Muscle layer of duodenum (tissue), 2 donors: ENCODE results near the gene MRPS18A.
A peak's percentile ranks its signal among the peaks of the same experiment; 100 is the strongest.
"Not testable (repeated sequence)": the region's sequence is repeated elsewhere in the genome, so short reads cannot be mapped to it uniquely, and the experiment has no call there.

Experiments
- H3K27ac ChIP-seq: one replicate; pipeline ENCODE4 v1.7.0; 2013; ENCODE audit warnings: mild to moderate bottlenecking, low read length
- H3K27me3 ChIP-seq: one replicate; pipeline ENCODE4 v1.7.0; 2013; ENCODE audit warnings: low read depth, mild to moderate bottlenecking, control low read depth, low read length
- H3K36me3 ChIP-seq, 2 donors: one replicate each; pipeline ENCODE4 v1.7.0; 2013; ENCODE audit warnings: low read length in 2 of 2, control low read depth in 1 of 2, mild to moderate bottlenecking in 1 of 2; ENCODE audit not compliant: insufficient read depth in 2 of 2, control insufficient read depth in 1 of 2
- H3K4me1 ChIP-seq, 2 donors: one replicate each; pipeline ENCODE4 v1.7.0; 2013; ENCODE audit warnings: low read length in 2 of 2, mild to moderate bottlenecking in 2 of 2, control low read depth in 1 of 2, moderate library complexity in 1 of 2; ENCODE audit not compliant: insufficient read depth in 2 of 2, control insufficient read depth in 1 of 2
- H3K4me3 ChIP-seq, 2 donors: one replicate each; pipeline ENCODE4 v1.7.0; 2013; ENCODE audit warnings: low read length in 2 of 2, low read depth in 1 of 2, mild to moderate bottlenecking in 1 of 2
- H3K9me3 ChIP-seq, 2 donors: one replicate each; pipeline ENCODE4 v1.7.0; 2013; ENCODE audit warnings: low read length in 2 of 2, control low read depth in 1 of 2, mild to moderate bottlenecking in 1 of 2; ENCODE audit not compliant: control insufficient read depth in 1 of 2
- donor health status: healthy.

MRPS18A gene

DNA sequence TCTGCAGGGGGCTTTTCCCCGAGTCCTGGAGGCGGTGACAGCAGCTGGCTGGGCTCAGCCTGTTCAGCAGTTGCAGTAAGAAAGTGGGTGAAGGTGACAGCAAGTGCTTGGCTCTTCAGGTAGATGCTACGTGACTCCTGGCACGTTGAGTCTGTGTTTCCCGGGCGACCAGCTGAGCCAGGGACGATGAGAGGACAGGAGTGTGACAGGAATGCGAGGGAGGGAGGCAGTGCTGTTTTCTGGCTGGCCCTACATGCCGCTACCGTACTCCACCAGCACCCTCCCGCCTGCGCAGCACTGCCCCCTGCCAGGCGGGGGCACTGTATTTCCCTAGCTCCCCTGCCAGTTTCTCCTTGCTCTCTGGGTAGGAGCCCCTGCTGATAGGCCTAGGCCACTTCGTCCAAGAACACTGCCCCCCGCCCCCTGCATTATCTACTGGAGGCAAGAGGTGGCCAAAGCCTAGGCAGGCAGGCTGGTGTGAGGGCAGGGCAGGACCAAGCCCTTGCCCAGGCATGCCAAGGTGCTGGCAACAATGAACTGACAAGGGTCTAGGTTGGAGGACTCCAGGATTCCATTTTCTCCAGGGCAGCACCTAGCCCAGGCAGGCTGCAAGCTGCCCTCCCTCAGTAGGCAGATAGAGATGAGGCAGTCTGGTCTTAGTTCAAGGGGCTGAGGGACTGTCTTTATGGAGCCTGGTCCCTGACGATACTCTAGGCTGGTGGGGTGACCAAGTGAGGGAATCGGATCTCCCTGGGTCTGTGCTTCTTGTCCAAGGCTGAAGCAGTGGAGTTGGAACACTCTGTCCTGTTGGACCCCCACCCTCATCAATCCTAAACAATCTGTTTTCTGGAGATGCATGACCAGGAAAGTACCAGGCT is 19.2 kb downstream of the MRPS18A start:
- no peak overlapping the region for H3K4me3 ChIP-seq
- no peaks in the 10 kb centered on the region for H3K9me3 ChIP-seq
- no peaks in the 10 kb centered on the region for H3K27me3 ChIP-seq
- H3K4me1 ChIP-seq = peaks cover 15 to 41% of the 10 kb centered on the region in 2 donors
- H3K27ac ChIP-seq = no peak overlapping the region
- peaks cover 15 to 26% of the 10 kb centered on the region in 2 donors for H3K36me3 ChIP-seq

DNA sequence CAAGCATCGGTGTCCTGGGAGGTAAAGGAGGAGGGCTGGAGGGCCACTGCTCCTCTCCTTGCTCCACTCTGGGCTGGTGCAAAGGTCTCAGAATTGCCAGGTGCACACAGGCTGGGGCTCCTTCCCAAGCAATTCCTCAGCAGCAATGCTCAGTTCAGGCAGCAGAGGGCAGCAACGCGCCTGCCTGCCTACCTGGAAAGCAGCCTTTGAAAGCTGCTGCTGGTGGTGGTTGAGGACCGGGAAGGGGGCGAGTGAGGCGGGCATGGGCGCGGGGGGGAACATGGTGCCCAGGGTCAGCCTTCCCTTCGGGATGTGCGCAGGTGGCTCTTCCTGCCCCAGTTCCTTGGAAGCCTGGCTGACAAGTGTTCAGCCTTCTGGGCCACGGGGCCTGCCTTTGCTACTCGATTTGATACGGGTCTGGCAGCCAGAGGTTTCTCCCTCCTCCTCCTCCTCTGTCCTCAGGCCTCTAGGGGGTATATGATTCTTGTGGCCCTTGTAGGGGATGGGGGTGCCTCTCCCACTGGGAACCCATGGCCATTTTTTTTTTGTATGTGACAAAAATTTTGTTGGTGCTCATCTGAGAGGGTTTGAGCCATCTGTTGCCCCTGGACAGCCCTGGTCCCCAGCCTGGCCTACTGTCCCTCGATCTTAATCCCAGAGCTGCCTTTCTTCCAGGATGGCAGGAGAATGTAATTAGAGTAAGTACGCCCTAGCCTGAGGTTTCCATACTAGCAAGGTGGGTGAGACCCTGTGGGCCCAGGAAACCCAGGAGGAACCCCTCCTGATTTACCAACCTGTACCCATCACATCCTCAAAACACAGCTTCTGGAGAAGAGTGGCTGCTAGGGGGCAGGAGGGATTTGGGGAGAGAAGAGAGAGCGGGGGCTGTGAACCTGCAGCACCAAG is 20.1 kb downstream of the MRPS18A start:
- no peak overlapping the region for H3K27ac ChIP-seq
- H3K36me3 ChIP-seq = peaks cover 13 to 21% of the 10 kb centered on the region in 2 donors
- no peaks in the 10 kb centered on the region for H3K9me3 ChIP-seq
- no peak overlapping the region for H3K4me3 ChIP-seq
- H3K4me1 ChIP-seq = peaks cover 15 to 38% of the 10 kb centered on the region in 2 donors
- no peaks in the 10 kb centered on the region for H3K27me3 ChIP-seq

DNA sequence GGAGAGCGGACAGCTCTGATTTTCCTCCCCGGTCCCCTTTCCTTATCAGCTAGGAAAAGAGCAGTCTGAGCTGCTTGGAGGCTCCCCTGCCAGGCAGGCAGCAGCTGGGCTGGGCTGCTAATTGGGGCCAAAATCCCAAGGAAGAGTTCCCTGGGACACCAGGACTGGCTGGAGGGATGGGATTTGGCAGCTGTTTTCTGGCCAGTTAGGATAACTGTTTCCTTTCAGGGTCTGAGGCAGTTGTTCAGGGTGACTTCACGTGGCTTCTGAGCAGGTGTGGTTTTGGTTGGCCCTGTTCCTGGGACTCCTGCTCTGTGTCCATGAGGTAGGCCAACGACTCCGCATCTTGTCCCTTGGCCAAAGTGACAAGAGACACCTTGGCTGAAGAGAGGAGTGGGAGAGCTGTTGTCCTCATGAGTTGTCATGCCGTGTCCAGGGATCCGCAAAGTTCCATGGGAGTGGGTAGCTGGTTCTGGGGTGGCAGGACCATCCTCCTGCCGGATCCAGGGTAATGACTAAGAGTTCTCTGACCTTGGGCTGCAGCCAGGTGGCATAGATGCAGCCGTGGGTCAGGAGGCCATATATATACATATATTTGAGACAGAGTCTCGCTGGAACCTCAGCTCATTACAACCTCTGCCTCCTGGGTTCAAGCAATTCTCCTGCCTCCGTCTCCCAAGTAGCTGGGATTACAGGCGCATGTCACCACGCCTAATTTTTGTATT is 21.2 kb downstream of the MRPS18A start:
- peaks cover 15 to 30% of the 10 kb centered on the region in 2 donors for H3K4me1 ChIP-seq
- H3K4me3 ChIP-seq = no peak overlapping the region
- H3K36me3 ChIP-seq = peaks cover 8 to 11% of the 10 kb centered on the region in 2 donors
- H3K27me3 ChIP-seq = no peaks in the 10 kb centered on the region
- no peaks in the 10 kb centered on the region for H3K9me3 ChIP-seq
- no peak overlapping the region for H3K27ac ChIP-seq

DNA sequence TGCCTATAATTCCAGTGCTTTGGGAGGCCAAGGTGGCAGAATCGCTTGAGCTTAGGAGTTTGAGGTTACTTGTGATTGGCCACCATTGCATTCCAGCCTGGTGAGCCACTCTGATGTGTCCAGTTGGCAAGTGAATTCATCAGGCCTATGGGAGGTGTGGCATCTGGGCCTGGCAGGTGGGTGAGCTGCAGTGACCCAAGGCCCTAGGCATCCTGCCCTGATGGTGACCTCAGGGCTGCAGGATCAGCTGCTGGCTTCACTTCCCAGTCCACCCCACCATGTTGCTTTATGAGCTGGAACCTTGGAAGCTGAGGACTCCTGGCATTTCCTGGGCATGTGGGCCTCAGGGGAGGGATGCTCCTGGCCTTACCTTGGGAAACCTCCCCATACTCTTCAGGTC is 22.2 kb downstream of the MRPS18A start:
- peaks cover 15 to 30% of the 10 kb centered on the region in 2 donors for H3K4me1 ChIP-seq
- no peak overlapping the region for H3K4me3 ChIP-seq
- H3K9me3 ChIP-seq = no peaks in the 10 kb centered on the region
- peaks cover 0 to 1% of the 10 kb centered on the region in 2 donors for H3K36me3 ChIP-seq
- H3K27me3 ChIP-seq = no peaks in the 10 kb centered on the region
- no peak overlapping the region for H3K27ac ChIP-seq

DNA sequence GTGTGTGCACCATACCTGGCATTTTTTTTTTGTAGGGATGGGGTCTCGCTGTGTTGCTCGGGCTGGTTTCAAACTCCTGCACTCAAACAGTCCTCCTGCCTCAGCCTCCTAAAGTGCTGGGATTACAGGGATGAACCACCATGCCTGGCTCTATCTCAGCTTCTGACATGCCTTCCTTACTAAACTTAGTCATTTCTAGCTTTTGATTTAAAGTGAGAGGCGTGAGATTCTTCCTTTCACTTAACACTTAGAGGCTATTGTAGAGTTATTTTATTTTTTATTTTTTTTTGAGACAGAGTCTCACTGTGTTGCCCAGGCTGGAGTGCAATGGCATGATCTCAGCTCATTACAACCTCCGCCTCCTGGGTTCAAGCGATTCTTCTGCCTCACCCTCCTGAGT is 24.6 kb downstream of the MRPS18A start:
- not testable (repeated sequence) for H3K27me3 ChIP-seq, H3K9me3 ChIP-seq, H3K27ac ChIP-seq, H3K4me3 ChIP-seq, H3K36me3 ChIP-seq
- peaks cover 6 to 11% of the 10 kb centered on the region in 2 donors for H3K4me1 ChIP-seq

DNA sequence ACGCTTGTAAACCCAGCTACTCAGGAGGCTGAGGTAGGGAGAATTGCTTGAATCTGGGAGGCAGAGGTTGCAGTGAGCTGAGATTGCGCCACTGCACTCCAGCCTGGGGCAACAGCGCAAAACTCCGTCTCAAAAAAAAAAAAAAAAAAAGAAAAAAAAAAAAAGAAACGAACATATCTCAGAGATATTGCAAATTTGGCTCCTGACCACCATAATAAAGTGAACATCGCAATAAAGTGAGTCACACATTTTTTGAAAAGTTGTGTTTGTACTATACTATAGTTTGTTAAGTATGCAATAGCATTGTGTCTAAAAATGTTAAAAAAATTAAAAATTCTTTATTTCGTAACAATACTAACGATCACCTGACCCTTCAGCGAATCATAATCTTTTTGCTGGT is 29.4 kb downstream of the MRPS18A start:
- Histone ChIP-seq H3K9me3 (no peaks in the 10 kb centered on the region), H3K4me1 (no peaks in the 10 kb centered on the region), H3K27ac (no peak overlapping the region), H3K27me3 (no peaks in the 10 kb centered on the region), H3K4me3 (no peak overlapping the region), H3K36me3 (no peaks in the 10 kb centered on the region)

DNA sequence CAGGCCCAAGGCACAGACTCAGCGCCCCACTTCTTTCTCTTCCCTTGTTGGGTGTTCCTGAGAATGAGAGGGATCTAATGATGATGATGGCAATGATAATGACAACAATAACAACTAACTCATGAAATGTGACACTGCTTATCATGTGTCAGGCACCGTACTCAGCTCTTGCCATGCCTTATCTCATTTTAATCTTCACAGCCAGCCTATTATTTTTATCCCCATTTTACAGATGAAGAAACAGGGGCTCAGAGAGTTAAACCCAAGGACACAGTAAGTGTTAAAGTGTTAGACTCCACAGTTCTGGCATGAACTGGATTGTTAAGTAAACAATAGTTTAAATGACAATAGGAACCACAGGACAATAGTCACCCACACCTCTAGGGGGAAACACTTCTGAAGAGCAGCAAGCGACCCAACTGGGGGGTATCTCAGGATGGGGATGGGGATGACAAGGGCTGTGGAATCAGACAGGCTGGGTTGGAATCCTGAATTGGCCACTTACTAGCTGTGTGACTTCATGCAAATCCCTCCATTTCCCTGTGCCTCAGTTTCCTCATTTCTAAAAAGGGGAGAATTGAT is 30.3 kb downstream of the MRPS18A start:
- Histone ChIP-seq H3K4me1 (no peaks in the 10 kb centered on the region), H3K27me3 (no peaks in the 10 kb centered on the region), H3K4me3 (no peak overlapping the region), H3K9me3 (no peaks in the 10 kb centered on the region), H3K36me3 (no peaks in the 10 kb centered on the region), H3K27ac (no peak overlapping the region)

DNA sequence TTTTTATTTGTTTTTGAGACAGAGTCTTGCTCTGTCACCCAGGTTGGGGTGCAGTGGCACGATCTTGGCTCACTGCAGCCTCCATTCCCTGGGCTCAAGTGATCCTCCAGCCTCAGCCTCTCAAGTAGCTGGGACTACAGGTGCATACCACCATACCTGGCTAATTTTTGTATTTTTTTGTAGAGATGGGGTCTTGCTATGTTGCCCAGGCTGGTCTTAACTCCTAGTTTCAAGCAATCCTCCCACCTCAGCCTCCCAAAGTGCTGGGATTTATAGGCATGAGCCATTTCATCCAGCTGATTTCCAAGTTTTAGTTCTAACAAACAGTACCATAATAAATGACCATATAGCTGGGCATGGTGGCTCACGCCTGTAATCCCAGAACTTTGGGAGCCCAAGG is 34.8 kb downstream of the MRPS18A start:
- not testable (repeated sequence) for H3K4me3 ChIP-seq, H3K9me3 ChIP-seq, H3K4me1 ChIP-seq, H3K36me3 ChIP-seq, H3K27me3 ChIP-seq, H3K27ac ChIP-seq

DNA sequence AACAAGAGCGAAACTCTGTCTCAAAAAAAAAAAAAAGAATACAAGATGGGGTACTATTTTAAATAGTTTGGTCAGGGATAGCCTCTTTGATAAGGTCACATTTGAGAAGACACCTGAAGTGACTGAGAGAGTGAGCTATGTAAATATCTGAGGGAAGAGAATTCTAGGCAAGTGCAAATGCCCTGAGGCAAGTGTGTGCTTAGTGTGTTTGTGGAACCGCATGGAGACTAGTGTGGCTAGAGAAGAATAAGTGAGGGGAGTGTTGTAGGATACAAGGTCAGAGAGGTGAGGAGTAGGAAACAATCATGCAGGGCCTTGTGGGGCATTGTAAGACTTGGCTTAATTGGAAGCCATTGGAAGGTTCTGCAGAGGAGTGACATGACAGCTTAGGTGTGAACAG is 39.3 kb downstream of the MRPS18A start:
- Histone ChIP-seq H3K27me3 (no peaks in the 10 kb centered on the region), H3K36me3 (no peaks in the 10 kb centered on the region), H3K4me3 (no peak overlapping the region), H3K4me1 (peaks cover 0 to 4% of the 10 kb centered on the region in 2 donors), H3K9me3 (no peaks in the 10 kb centered on the region), H3K27ac (no peak overlapping the region)

DNA sequence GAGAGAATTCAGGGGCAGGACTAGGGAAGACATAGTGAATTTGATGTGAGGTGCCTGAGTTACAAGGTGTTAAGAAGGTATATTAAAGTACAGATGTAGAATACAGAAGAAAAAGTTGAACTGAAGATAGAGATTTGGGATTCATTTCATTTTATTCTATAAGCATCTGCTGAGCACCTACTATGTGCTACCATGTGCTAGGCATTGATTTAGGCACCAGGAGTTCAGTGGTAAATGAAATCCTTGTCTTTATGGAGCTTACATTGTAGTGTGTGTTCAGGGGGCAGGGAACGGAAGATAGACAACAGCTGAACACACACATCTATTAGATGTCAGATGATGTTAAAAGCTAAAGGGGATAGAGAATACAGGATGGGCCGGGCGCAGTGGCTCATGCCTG is 40.0 kb downstream of the MRPS18A start:
- Histone ChIP-seq H3K4me3 (no peak overlapping the region), H3K27ac (no peak overlapping the region), H3K27me3 (no peaks in the 10 kb centered on the region), H3K4me1 (peaks cover 0 to 4% of the 10 kb centered on the region in 2 donors), H3K36me3 (peaks cover 0 to under 1% of the 10 kb centered on the region in 2 donors), H3K9me3 (no peaks in the 10 kb centered on the region)

DNA sequence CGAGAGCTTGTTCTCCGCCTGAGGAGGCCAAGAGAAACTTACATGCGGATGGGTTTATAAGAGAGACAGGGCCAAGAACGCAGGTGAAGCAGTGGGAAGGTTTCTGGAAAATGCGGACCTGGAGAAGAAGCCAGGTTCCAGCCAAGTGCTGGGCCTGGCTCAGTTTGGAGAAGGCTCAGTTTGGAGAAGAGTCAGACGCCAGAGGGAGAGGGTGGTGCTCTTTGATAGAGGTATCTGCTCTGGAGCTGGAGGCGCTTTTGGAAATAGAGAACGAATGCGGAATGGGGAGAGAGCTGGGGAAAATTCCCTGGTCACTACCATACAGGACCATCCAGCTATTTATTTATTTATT is 42.0 kb downstream of the MRPS18A start:
- Histone ChIP-seq H3K4me1 (peaks cover 0 to 4% of the 10 kb centered on the region in 2 donors), H3K36me3 (peaks cover 10 to 11% of the 10 kb centered on the region in 2 donors), H3K4me3 (peak overlapping the region; percentile 56 to 57), H3K27me3 (no peaks in the 10 kb centered on the region), H3K9me3 (no peaks in the 10 kb centered on the region), H3K27ac (no peak overlapping the region)
